NOMO-1 (cell line): ENCODE measurements around the gene HSPA8.
"Not testable (repeated sequence)": the region's sequence is repeated elsewhere in the genome, so short reads cannot be mapped to it uniquely, and the experiment has no call there.

Source experiments
- DNase-seq, 2 experiments: peaks; one replicate each; lab custom pipeline; 2025; ENCODE audit not compliant: unreplicated experiment in 2 of 2; lab: John Stamatoyannopoulos, UW

HSPA8 gene

DNA sequence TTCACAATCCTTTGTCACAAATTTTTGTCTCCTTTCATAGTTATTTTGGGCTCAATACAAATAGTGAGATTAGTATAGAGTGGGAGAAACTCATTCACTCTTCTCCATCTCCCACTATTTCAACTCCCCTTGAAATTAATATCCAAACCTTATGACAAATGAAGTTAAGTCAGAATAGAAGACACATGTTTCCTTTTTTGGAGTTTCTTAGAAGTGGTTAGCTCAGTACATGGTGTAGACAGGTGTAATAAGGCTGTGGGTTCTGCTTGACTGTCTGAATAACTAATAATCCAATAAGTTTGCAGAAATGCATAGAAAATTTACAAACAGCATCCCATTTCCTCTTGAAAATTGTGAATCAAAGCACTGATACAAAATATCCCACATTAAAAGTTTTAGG is 10.8 kb upstream of the HSPA8 start:
- DNase-seq = no peak

DNA sequence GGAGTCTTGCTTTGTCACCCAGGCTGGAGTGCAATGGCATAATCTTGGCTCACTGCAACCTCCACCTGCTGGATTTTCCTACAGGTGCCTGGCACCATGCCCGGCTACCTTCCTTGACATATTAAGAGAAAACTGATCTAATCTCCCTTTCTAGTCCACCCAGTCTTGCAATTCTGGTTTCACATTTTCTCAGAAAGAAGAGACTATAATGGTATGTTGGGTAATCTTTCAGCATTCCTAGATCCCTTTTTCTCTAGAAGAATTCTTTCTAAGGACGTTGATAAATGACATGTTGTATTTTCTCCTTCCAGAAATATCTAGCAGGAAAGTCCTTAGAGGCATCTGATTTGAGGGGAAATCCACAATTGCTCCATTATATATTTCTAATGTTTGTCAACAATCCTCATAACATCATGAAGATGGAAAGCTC is 10.4 kb upstream of the HSPA8 start:
- no peak for DNase-seq

DNA sequence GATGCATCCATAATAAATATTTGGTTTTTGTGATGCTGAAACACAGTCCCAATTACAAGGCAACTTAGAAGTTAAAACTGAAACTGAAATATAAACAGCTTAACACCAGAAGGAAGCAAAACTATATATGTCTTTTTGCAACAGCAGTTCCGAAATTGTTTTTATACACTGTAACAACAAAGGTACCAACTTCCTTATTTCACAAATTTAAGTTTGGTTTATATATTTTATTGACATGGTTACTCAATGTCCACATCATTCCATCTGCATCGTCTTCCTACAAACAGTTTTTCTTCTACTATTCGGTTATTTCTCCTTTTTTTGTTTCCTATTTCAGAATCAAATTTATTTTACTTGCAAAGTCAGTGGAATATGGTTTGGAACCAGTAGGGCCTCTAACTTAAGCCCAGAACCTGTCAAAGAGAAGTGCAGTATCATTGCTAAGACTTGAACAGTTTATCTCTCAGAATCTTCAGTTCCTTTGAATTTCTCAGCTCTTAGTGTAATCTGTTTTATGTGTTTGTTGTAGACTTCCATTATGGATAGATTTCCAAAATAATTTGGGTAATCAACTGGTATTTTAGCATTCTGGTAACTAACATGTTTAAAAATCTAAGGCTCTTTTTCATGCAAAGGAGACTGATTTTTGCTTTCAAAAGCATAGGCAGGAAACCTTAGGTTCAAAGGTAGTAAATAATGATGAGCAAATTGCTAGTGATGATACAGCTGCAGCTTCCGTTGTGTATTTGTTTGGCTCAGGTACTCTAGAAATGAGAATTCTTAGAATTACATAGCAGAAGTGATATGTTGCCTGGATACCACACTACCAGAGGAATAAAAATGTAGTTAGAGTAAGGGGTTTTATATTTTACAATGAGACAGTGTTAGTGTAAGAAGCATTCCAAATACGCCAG is 8.2 kb upstream of the HSPA8 start:
- DNase-seq = peak; percentile 21 to 68

DNA sequence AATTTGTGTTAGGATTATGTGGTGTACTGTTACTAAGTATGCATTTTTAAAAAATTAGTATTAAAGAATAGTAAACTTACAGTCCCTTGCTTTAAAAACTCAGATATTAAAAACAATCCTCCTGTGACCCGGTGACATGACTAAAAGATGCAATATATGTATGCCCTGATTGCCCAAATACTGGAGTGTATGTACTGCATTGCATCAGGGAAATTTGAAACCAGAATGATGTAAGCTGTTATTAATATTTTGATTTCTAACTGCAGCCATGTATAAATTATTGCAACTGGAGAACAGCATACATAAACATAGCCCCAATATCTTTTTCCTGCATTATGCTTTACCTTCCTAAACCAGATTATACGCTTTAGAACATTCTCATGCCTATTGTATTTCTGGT is 3.7 kb upstream of the HSPA8 start:
- DNase-seq = no peak

DNA sequence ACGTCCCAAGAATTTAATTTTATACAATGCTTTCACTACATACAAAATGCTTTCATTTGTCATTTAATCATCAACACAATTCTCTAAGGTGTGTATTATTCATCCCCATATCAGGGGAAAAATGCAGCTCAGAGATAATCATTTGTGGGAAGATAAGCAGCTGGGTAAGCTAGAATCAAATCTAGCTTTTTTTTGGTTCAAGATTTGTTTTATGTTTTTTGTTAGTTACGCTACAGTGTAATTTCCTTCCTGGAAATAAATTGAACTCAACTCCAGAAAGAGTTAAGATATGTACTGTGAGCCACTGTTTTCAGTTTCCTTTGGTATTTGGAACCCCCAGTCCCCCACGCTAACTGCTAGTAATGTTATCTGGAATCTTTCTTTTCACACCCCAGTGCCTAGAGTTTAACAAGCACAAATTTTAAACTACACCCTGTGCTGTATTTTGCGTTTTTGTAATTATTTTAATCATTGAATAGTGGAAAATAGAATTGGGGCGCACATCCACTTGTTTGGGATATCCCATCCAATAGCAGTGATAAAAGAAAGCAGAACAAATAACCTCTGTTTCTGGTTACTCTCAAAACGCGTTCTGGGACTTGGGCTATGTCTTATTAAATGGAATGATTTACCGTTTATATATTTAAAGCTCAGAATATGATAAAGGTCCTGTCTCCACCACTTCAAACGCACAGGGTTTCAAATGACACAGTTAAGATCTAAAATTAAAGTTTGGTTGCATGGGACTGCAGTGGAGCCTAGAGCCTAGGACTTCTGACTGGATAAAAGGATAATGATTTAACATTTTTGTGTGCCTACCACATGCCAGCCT is 2.1 kb upstream of the HSPA8 start:
- no peak for DNase-seq

DNA sequence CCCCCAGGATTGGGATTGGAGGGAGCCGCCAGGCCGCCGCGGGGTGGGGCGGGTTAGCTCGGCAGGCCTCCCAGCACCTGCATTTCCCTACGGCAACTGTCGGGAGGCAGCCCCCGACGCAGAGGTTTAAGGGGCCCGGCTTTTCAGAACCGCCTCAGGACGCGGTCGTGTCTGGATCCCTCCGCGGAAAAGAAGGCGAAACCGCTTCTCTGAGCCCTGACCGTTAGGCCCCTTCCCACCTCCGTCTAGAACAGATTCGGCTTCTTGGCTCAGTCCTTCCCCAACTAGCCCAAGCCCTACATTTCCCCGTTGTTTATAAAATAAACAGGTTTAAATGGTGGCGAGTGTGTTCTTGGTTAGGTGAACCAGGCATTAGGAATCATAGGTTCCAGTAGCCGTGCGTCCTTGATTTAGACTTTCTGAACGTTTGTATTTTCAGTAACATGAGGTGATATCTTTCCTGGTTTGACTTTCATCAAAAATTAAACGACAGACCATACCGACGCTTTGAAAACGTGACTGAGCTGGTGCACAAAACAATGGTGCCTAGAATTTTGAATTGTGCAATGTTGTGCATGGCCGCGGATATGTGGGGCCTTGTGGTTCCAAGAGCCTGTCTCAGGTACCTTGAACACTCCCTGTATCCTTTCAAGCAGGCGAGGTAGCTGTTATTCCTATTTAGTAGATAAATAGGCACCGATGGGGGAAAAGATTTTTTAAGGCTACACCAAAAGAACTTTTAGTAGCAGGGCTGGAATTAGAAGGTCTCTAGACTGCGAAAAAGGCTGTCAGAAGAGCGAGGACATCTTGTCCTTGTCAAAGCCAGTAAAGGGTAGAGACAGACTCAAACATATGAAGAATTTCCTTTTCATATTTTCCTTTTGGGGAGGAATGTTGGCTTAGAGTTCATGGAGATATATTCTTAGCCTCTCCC is 1.2 kb upstream of the HSPA8 start:
- peak; percentile 46 to 62 for DNase-seq

DNA sequence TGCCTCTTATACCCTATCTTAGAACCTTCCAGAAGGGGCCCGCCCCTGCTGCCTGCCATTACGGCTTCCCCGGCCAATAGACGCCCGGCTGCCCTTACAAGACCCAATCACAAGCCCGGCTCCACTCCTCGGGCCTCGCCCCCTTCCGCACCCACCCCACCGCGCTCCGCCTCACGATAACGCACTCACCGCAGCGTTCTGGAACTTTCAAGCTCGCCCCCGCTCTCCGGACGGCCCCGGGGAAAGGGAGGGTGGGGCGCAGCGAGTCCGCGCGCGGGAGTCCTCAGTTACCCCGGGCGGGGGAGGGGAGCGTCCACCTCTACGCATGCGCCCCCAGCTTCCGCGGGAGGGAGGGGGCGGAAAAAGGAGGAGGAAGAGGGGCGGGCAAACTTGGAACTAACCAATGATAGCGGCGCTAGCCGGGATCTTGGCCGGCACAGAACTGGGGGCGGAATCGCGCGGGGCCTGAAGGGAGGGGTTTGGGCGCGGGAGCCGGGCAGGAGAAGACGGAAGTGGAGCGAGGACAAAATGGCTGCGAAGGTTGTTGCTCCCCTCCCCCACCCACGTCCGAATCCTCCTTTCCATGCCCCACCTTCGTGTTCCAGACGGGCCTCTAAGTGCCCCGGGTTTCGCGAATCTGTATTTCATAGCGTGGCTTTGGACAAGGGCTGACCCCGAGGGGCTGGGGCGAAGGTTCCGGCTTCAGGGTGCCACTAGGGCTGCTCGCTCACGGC is 389 bp upstream of the HSPA8 start:
- peak; percentile 99 to 100 for DNase-seq

DNA sequence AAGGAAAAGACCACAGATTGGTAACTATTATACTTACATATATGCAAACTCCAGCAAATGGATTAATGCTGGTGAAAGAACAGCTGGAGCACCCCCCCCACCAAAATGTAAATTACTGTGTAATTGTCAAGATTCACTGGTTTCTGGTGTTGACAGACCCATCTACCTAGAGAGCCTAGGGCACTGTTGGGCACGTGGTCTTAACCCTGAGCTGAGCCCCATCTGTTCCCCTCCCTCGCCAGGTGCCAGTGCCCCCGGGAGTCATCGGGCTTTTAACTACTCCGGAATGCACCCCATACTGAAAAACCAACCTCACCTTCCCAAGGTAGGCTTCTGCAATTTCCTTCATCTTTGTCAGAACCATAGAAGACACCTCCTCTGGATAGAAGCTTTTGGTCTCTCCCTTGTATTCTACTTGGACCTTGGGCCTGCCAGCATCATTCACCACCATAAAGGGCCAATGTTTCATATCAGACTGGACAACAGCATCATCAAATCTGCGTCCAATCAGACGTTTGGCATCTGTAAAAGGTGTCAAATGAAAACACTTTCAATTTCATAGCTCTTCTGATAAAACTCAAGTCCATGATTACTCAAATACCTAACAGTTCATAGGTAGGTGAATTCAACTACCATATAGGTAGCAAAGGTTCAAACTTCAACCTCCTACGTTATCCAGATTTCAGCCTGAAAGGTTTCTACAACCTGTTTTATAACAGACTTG is 1.5 kb downstream of the HSPA8 start:
- no peak for DNase-seq

DNA sequence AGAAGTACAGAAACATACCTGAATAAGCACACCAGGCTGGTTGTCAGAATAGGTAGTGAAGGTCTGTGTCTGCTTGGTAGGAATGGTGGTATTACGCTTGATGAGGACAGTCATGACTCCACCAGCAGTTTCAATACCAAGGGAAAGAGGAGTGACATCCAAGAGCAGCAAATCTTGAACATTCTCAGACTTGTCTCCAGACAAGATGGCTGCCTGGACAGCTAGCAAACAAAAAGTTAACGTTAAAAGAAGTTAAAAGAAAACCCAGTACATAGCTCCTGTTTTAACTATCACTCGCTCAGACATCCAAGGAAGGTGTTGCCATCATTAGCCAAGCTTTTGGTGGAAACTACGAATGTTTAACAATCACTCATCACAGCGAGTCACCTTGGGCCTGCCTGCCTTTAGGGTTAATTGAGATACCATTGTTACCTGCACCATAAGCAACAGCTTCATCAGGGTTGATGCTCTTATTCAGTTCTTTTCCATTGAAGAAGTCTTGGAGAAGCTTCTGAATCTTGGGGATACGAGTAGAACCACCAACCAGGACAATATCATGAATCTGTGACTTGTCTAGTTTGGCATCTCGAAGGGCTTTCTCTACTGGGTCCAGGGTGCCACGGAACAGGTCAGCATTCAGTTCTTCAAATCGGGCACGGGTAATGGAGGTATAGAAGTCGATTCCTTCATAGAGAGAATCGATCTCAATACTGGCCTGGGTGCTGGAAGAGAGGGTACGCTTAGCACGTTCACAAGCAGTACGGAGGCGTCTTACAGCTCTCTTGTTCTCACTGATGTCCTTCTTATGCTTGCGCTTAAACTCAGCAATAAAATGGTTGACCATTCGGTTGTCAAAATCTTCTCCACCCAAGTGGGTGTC is 2.7 kb downstream of the HSPA8 start:
- not testable (repeated sequence) for DNase-seq

DNA sequence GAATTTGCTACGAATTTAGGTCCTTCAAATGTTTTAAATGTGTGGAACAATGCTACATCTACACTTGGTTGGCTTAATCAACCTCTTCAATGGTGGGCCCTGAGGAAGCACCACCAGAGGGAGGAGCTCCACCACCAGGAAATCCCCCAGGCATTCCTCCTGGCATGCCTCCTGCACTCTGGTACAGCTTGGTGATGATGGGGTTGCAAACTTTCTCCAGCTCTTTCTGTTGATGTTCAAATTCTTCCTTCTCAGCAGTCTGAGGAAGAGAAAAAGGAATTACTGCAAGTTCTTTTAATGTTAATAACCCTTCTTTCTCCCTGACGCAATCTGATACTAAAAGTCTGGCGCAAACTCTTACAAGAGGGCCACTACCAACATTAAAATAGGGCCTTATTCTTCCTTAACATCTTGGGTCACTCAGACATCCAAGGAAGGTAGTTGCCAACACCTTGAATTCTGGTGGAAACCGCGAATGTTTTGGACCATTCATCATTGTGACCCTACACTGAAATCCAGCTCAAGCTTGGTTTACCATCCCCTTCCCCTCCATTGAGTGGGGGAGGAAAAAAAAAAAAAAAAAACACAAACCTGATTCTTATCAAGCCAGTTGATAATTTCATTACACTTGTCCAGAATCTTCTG is 4.2 kb downstream of the HSPA8 start:
- no peak for DNase-seq

DNA sequence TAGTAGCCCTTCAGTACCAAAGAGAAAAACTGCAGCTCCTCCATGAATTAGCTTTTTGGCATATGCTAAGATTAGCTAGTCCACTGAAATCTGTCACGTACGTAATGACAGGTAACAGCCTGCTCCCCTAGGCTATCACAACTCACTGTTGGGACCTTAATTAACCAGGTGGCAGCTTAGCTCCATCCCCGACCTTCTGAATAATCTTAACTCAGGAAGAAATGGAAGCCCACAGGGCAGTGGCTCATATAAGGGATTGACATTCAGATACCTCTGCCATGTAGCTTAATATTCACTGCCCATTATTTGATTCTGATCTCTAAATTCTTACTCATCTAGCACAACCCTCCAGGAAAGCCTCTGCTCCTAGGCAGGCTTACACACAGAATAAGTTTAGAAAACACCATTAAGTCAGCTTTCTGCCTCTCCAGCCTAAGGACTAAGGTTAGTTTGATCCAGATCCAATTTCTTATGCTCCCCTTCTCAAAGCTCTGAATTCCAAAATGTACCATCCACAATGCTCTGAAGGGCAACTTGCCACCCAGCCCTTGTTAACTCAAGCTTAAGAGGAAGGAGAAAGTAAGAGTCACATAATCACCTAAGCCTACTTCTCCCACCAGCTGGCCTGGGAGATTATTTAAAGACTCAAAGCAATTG is 5.0 kb downstream of the HSPA8 start:
- DNase-seq = no peak

DNA sequence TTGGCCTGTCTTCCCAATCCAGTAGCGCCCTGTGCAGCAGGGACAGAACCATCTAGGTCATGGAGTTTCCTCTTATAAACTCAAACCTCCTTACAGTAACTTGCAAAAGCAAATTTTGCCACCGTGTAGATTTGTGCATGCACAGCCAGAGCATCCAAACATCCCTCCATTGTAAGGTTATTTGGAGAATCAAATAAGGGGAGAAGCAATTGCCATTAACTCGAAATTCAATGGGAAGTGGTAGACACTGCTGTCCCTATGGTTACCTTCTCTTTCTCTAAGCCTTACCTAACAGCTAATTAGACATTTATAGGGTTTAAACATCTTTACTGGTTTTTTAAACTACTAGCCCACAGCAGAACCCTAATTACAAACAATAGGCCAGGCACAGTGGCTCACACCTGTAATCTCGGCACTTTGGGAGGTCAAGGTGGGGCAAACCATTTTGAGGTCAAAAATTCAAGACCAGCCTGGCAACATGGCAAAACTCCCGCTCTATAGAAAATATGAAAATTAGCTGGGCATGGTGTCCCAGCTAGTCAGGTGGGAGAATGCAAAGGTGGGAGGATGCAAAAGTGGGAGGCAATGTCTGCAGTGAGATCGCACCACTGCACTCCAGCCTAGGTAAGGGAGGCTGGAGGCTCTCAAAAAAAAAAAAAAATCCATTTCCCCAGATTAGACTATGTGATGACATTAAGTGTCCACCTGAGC is 6.6 kb downstream of the HSPA8 start:
- no peak for DNase-seq

DNA sequence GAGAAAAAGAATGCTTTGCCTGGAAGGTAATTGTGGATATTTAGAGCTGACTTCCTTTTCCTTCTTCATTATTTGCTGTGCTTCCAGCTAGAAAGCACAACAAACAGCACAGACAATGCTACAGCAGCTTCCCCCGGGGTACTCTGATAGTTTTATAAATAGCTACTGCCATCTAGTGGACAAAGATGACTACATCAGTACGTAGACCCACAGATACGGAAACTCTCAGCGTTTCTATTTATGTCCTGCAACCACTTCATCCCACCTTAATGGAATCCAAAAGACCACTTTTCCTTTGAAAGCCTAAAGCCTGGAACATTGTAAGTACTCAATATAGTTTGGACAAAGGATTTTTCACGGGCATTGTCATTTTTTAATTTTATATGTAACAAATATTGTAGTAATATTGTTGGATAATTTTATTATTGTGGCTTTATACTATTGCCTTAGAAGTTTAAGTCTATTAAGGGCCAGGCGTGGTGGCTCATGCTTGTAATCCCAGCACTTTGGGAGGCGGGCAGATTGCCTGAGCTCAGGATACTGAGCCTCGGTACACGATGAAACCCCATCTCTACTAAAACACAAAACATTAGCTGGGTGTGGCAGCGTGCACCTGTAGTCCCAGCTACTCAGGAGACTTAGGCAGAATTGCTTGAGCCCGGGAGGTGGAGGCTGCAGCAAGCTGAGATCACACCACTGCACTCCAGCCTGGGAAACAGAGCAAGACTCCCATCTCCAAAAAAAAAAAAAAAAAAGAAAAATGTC is 7.5 kb downstream of the HSPA8 start:
- DNase-seq = peak; percentile 44 to 82

DNA sequence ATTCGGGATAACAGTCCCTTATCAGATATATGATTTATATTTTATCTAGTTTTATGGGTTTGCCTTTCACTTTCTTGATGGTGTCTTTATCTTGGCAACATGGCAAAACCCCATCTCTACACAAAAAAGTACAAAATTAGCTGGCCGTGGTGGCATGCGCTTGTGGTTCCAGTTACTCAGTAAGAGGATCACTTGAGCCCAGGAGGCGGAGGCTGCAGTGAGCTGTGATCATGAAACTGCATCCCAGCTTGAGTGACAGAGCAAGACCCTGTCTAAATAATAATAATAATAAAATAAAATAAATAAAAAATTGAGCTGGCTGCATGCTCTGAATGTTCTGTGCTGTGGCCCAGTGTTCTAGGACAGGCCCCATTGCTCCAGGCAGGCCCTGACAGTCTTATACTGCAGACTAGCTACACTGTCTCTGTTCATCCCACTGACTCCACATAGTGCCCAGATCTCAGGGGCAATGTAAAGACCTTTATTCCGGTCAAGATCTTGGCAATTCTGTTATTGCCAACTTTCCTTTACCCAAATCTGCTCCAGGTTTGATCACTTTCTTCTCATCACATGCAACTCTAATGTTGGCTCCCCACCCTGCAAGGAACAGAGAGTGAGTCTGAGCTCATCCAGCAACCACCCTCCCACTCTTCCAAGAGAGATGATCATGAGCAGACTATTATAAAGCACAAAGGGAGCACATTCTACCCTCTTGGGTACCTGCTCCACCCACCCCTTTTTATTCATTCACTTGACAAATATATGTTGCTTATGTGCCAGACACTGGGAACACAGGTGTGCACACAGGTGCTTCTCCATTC is 8.8 kb downstream of the HSPA8 start:
- DNase-seq = no peak

DNA sequence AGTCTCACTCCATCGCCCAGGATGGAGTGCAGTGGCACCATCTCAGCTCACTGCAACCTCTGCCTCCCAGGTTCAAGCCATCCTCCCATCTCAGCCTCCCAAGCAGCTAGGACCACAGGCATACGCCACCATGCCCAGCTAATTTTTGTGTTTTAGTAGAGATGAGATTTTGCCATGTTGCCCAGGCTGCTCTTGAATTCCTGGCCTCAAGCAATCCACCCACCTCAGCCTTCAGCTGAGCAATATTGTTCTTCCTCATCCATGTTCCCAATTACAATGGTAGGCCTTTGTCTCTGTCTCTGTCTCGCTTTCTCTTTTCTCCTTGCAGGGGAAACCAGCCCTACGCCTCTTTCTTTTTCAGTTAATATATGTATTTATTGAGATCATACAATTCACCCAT is 10.3 kb downstream of the HSPA8 start:
- no peak for DNase-seq
